SU-DHL-6 (cell line): Measurements from ENCODE around the gene COLQ.

Experiments
- H2AFZ ChIP-seq: fragments of 200-600 bp; sonication (generic); 2 replicates; pipeline ENCODE4 v1.6.1; 2014; ENCODE audit warnings: low read depth, mild to moderate bottlenecking, moderate library complexity, mixed read lengths, antibody characterized with exemption, low read length; ENCODE audit not compliant: severe bottlenecking
- H3F3A ChIP-seq: fragments of 200-600 bp; shearing (Covaris generic); 2 replicates; pipeline ENCODE4 v1.6.0; 2016; ENCODE audit warnings: antibody characterized with exemption, mild to moderate bottlenecking; ENCODE audit not compliant: insufficient read depth
- H3K27ac ChIP-seq: fragments of 200-600 bp; sonication (generic); 2 replicates; pipeline ENCODE4 v1.5.1; 2016; ENCODE audit warnings: low read depth, mild to moderate bottlenecking, low read length, moderate library complexity, mixed read lengths
- H3K27me3 ChIP-seq: fragments of 200-600 bp; sonication (generic), shearing (Covaris generic); 2 replicates; pipeline ENCODE4 v1.6.0; 2014; ENCODE audit warnings: mild to moderate bottlenecking, low read length
- H3K36me3 ChIP-seq: fragments of 200-600 bp; sonication (generic); 2 replicates; pipeline ENCODE4 v1.6.1; 2014; ENCODE audit warnings: mild to moderate bottlenecking, low read length, mixed read lengths
- H3K4me2 ChIP-seq: fragments of 300-600, 200-600 bp; shearing (Covaris generic), sonication (generic); 2 replicates; pipeline ENCODE4 v1.6.0; 2014; ENCODE audit warnings: low read length, low read depth, mild to moderate bottlenecking; ENCODE audit not compliant: poor library complexity, severe bottlenecking
- H3K4me3 ChIP-seq: fragments of 200-600 bp; sonication (generic); 2 replicates; pipeline ENCODE4 v1.5.1; 2014; ENCODE audit warnings: antibody characterized with exemption, low read length, mild to moderate bottlenecking, mixed read lengths; ENCODE audit not compliant: insufficient read depth, poor library complexity, severe bottlenecking
- H3K79me2 ChIP-seq: fragments of 200-600 bp; sonication (generic); 2 replicates; pipeline ENCODE4 v1.6.1; 2014; ENCODE audit warnings: mild to moderate bottlenecking, low read length, moderate library complexity; ENCODE audit not compliant: insufficient read depth
- H3K9ac ChIP-seq: fragments of 200-600 bp; sonication (generic); 2 replicates; pipeline ENCODE4 v1.7.0; 2014; ENCODE audit warnings: mild to moderate bottlenecking, low read length
- H3K9me2 ChIP-seq: fragments of 200-600 bp; sonication (generic); replicated peaks from 2 replicates; pipeline ENCODE4 v1.6.1; 2014; ENCODE audit warnings: low read length; ENCODE audit not compliant: insufficient read depth
- H3K9me3 ChIP-seq: fragments of 200-600 bp; sonication (generic); 2 replicates; pipeline ENCODE4 v1.6.1; 2014; ENCODE audit warnings: low read length, mixed read lengths; ENCODE audit not compliant: insufficient read depth
- H4K20me1 ChIP-seq: fragments of 200-600 bp; sonication (generic); 2 replicates; pipeline ENCODE4 v1.6.1; 2014; ENCODE audit warnings: low read depth, mild to moderate bottlenecking, antibody characterized with exemption, low read length, moderate library complexity, mixed read lengths
- CTCF ChIP-seq: fragments of 200-600 bp; sonication (generic); IDR thresholded peaks from one replicate; pipeline ENCODE4 v1.5.1; 2017; ENCODE audit warnings: antibody characterized with exemption, mild to moderate bottlenecking, low read length, moderate library complexity; ENCODE audit not compliant: insufficient read depth, poor library complexity, severe bottlenecking
- EZH2phosphoT487 ChIP-seq: fragments of 200-600 bp; sonication (generic), shearing (Covaris generic); conservative IDR thresholded peaks from 2 replicates; pipeline ENCODE4 v1.6.1; 2018; ENCODE audit warnings: mild to moderate bottlenecking, antibody characterized with exemption, low read length, moderate library complexity, mixed read lengths

Gene COLQ

GRCh38 chr3:15429080-15429479 lies 92.4 kb downstream of the COLQ start:
- no peaks in the 10 kb centered on the region for H3F3A ChIP-seq
- no peak overlapping the region for H3K27ac ChIP-seq
- H3K4me3 ChIP-seq, result peak overlapping the region; percentile 89
- no peaks in the 10 kb centered on the region for H3K9me2 ChIP-seq
- peaks cover 4% of the 10 kb centered on the region; the same call in 1 of the 2 replicates for H4K20me1 ChIP-seq
- TF ChIP-seq EZH2phosphoT487 (no peak), CTCF (no peak)
- no peaks in the 10 kb centered on the region for H3K9me3 ChIP-seq
- H3K36me3 ChIP-seq, result peaks cover 17% of the 10 kb centered on the region
- peak overlapping the region; percentile 94 for H3K4me2 ChIP-seq
- peaks cover 59% of the 10 kb centered on the region for H3K79me2 ChIP-seq
- H2AFZ ChIP-seq, result no peak overlapping the region
- H3K27me3 ChIP-seq, result no peaks in the 10 kb centered on the region
- peak overlapping the region; percentile 88 for H3K9ac ChIP-seq

DNA sequence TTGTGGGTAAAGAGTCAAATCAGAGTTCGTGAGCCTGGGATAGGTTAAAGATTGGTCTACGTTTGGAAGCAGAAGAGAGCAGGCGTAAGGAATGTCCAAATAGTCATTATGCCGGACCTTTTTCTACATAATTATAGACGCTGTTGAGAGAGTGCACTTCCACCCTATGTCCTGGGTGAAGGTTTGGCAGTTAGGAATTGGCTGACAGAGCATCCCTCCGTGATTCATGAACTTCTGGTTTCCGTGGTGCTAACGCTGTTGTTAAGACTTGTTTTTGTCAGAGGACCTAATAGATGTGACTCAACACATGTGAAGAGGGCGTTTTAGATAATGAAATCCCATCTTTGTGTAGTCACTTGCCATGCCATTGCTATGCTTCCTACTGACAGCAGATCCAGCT lies 93.0 kb downstream of the COLQ start:
- no peaks in the 10 kb centered on the region for H3K9me2 ChIP-seq
- TF ChIP-seq CTCF (no peak), EZH2phosphoT487 (no peak)
- no peaks in the 10 kb centered on the region for H3K27me3 ChIP-seq
- H4K20me1 ChIP-seq, result peaks cover 4% of the 10 kb centered on the region; the same call in 1 of the 2 replicates
- no peaks in the 10 kb centered on the region for H3F3A ChIP-seq
- peak overlapping the region; percentile 94 for H3K4me2 ChIP-seq
- H3K36me3 ChIP-seq, result peaks cover 17% of the 10 kb centered on the region
- peaks cover 59% of the 10 kb centered on the region for H3K79me2 ChIP-seq
- no peak overlapping the region for H2AFZ ChIP-seq
- H3K9me3 ChIP-seq, result no peaks in the 10 kb centered on the region
- no peak overlapping the region for H3K27ac ChIP-seq
- H3K9ac ChIP-seq, result peak overlapping the region; percentile 88
- H3K4me3 ChIP-seq, result peak overlapping the region; percentile 89

DNA sequence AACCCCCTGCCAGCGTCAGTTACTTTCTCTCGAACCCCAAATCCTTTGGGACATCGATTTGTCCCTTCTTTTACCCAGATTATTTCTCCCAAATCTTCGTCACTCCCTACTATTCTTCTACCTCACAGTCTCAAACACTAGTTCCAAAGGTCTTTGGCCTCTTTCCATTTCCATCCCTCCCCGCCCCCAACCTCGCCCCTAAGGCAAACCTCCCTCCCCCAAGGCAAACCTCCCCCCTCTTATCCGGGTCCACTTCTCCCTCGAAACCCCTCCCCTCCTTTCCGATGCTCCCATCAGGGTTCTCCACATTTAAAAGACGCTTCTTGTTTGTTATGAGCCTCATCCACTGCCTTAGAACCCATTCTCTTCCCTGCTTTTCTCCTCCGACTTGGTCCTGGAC lies 93.5 kb downstream of the COLQ start:
- H3K36me3 ChIP-seq, result peaks cover 17% of the 10 kb centered on the region
- peaks cover 4% of the 10 kb centered on the region; the same call in 1 of the 2 replicates for H4K20me1 ChIP-seq
- H3K9ac ChIP-seq, result peak overlapping the region; percentile 88
- peak overlapping the region; percentile 94 for H3K4me2 ChIP-seq
- no peaks in the 10 kb centered on the region for H3K27me3 ChIP-seq
- no peaks in the 10 kb centered on the region for H3F3A ChIP-seq
- no peaks in the 10 kb centered on the region for H3K9me3 ChIP-seq
- no peaks in the 10 kb centered on the region for H3K9me2 ChIP-seq
- TF ChIP-seq CTCF (no peak), EZH2phosphoT487 (no peak)
- H3K27ac ChIP-seq, result 0 out of 2 replicates have a peak overlapping the region, but pooled peaks have one; percentile 17
- peak overlapping the region; percentile 65 for H2AFZ ChIP-seq
- H3K4me3 ChIP-seq, result peak overlapping the region; percentile 89
- H3K79me2 ChIP-seq, result peaks cover 59% of the 10 kb centered on the region
